Activated CD4-positive, alpha-beta T cell treated with anti-CD3 and anti-CD28 coated beads for 24 hours (primary cell): ENCODE data around the gene HDDC3.
"Not testable (repeated sequence)": the region's sequence is repeated elsewhere in the genome, so short reads cannot be mapped to it uniquely, and the experiment has no call there.

Experiments
- DNase-seq, 2 donors: peaks; one replicate each; pipeline ENCODE4 v3.0.0-alpha.2; 2020; ENCODE audit warnings: low read depth in 2 of 2

Gene HDDC3

GRCh38 chr15:90910441-90911301, 21.7 kb downstream of the HDDC3 start:
- no peak for DNase-seq

GRCh38 chr15:90909976-90910375, 22.4 kb downstream of the HDDC3 start:
- DNase-seq: no peak

GRCh38 chr15:90909449-90909848, 22.9 kb downstream of the HDDC3 start:
- DNase-seq: not testable (repeated sequence)

- DNase-seq: no peak
Measured at GRCh38 chr15:90907838-90908507, 24.4 kb downstream of the HDDC3 start.

- DNase-seq: no peak
Measured at GRCh38 chr15:90907051-90907660, 25.2 kb downstream of the HDDC3 start.

GRCh38 chr15:90906181-90906849, 26.0 kb downstream of the HDDC3 start:
- no peak for DNase-seq

- no peak for DNase-seq
Measured at GRCh38 chr15:90905306-90906180, 26.8 kb downstream of the HDDC3 start.

- DNase-seq: no peak
Measured at GRCh38 chr15:90904746-90905145, 27.6 kb downstream of the HDDC3 start.

- no peak for DNase-seq
Measured at GRCh38 chr15:90903733-90904536, 28.4 kb downstream of the HDDC3 start.

- peak; percentile 64 to 72 for DNase-seq
Measured at GRCh38 chr15:90902840-90903732, 29.3 kb downstream of the HDDC3 start, which contains the start of gene MAN2A2. MAN2A2 (plus strand) TSS chr15:90903302; CDS start chr15:90904208, 906 bp downstream.

- peak; percentile 53 to 59 for DNase-seq
Measured at GRCh38 chr15:90902040-90902839, 30.1 kb downstream of the HDDC3 start.

- DNase-seq: no peak
Measured at GRCh38 chr15:90901175-90902039, 30.9 kb downstream of the HDDC3 start.

- DNase-seq: not testable (repeated sequence)
Measured at GRCh38 chr15:90897131-90897655, 35.2 kb downstream of the HDDC3 start.

GRCh38 chr15:90895571-90896117, 36.7 kb downstream of the HDDC3 start:
- no peak for DNase-seq

- no peak for DNase-seq
Measured at GRCh38 chr15:90893175-90894090, 38.9 kb downstream of the HDDC3 start.
